HepG2 (cell line): ENCODE data around the gene MPPE1. TPM values are rescaled to one million over a fixed set of nuclear protein-coding genes. Genes with fewer than 3 reads are reported as not detected.

ENCODE experiments used
- CBFB ChIP-seq: sonication (generic); formaldehyde crosslinking; IDR thresholded peaks from 2 replicates; pipeline ENCODE4 v1.4.0; 2020; ENCODE audit warnings: missing genetic modification reagents
- E2F5 ChIP-seq: sonication (generic); formaldehyde crosslinking; conservative IDR thresholded peaks from 2 replicates; pipeline ENCODE4 v1.4.0; 2020; ENCODE audit warnings: missing genetic modification reagents
- FOSL1 ChIP-seq: sonication (generic); formaldehyde crosslinking; IDR thresholded peaks from 2 replicates; pipeline ENCODE4 v1.9.0; 2021; ENCODE audit warnings: missing genetic modification reagents, borderline replicate concordance
- HDAC6 ChIP-seq: fragments of 200-600 bp; sonication (generic); IDR thresholded peaks from 2 replicates; pipeline ENCODE4 v1.7.0; 2017; ENCODE audit warnings: mild to moderate bottlenecking, antibody characterized with exemption, low read length, low read depth
- NFYB ChIP-seq: sonication (generic); formaldehyde crosslinking; IDR thresholded peaks from 2 replicates; pipeline ENCODE4 v1.4.0; 2020; ENCODE audit warnings: missing genetic modification reagents
- NFYC ChIP-seq: IDR thresholded peaks from 2 replicates; pipeline ENCODE4 v1.6.1; 2016; ENCODE audit warnings: missing genetic modification reagents, missing compliant biosample characterization
- NR2F2 ChIP-seq: IDR thresholded peaks from 2 replicates; pipeline ENCODE4 v1.6.1; 2012; ENCODE audit warnings: low read depth, inconsistent platforms, borderline replicate concordance
- ONECUT2 ChIP-seq: sonication (generic); formaldehyde crosslinking; IDR thresholded peaks from 2 replicates; pipeline ENCODE4 v1.4.0; 2020; ENCODE audit warnings: missing genetic modification reagents
- SRSF4 ChIP-seq: fragments of 200-400 bp; formaldehyde crosslinking; IDR thresholded peaks from one replicate; pipeline ENCODE4 v1.6.1; 2018; ENCODE audit warnings: mild to moderate bottlenecking, low read depth, low read length, moderate library complexity; ENCODE audit not compliant: poor library complexity, severe bottlenecking
- STAT6 ChIP-seq: sonication (generic); formaldehyde crosslinking; IDR thresholded peaks from 2 replicates; pipeline ENCODE4 v1.4.0; 2020; ENCODE audit warnings: missing genetic modification reagents, mild to moderate bottlenecking, borderline replicate concordance
- ZNF30 ChIP-seq: sonication (generic); formaldehyde crosslinking; IDR thresholded peaks from 2 replicates; pipeline ENCODE4 v1.5.0; 2020; ENCODE audit warnings: mild to moderate bottlenecking, missing genetic modification reagents
- ZNF720 ChIP-seq: sonication (generic); formaldehyde crosslinking; IDR thresholded peaks from 2 replicates; pipeline ENCODE4 v1.4.0; 2020; ENCODE audit warnings: missing genetic modification reagents
- ZNF740 ChIP-seq: sonication (generic); formaldehyde crosslinking; IDR thresholded peaks from 2 replicates; pipeline ENCODE4 v1.4.0; 2020; ENCODE audit warnings: missing genetic modification reagents
- ZSCAN30 ChIP-seq: sonication (generic); formaldehyde crosslinking; IDR thresholded peaks from 2 replicates; pipeline ENCODE4 v1.5.0; 2020; ENCODE audit warnings: mild to moderate bottlenecking, missing genetic modification reagents
- polyA plus RNA-seq, 8 experiments: library from polyadenylated mRNA; depleted of rRNA in 3 of 8; stranded (reverse) in 7 of 8; unstranded in 1 of 8; fragments of >200 nt; fragmentation: Illumina TruSeq in 4 of 8; extraction: Trizol in 4 of 8; gene quantifications; 2 replicates each; pipeline versions ENCODE4 v1.2.1 to v1.2.3, GENCODE V29; 2011 to 2016; ENCODE audit warnings: low read depth in 4 of 8, missing spikeins in 1 of 8, mixed read lengths in 1 of 8; ENCODE audit not compliant: insufficient read depth in 1 of 8
- total RNA-seq, 5 experiments: library from RNA; depleted of rRNA; stranded (reverse); fragments of >200 nt; fragmentation: Illumina TruSeq; extraction: Trizol; gene quantifications; 2 replicates each; pipeline ENCODE4 v1.2.3, GENCODE V29; 2016; ENCODE audit warnings: low read depth in 1 of 5
- TF ChIP-seq, protein P1 (sequence below): sonication (generic); formaldehyde crosslinking; IDR thresholded peaks from 2 replicates; pipeline ENCODE4 v1.4.0; 2020; ENCODE audit warnings: missing genetic modification reagents, borderline replicate concordance
- TF ChIP-seq, protein P2 (sequence below): sonication (generic); formaldehyde crosslinking; IDR thresholded peaks from 2 replicates; pipeline ENCODE4 v1.5.0; 2020; ENCODE audit warnings: mild to moderate bottlenecking, missing genetic modification reagents
- TF ChIP-seq, protein P3 (sequence below): sonication (generic); formaldehyde crosslinking; IDR thresholded peaks from 2 replicates; pipeline ENCODE4 v1.4.0; 2020; ENCODE audit warnings: missing genetic modification reagents, low read depth, mild to moderate bottlenecking, borderline replicate concordance

MPPE1 gene
- total and polyA plus RNA-seq, 2 of the 13 experiments (the other 11 are each of a cell fraction or from before 2014, with no cell fraction given) = 9.6 to 11.9 TPM

- TF ChIP-seq, protein P1, sequence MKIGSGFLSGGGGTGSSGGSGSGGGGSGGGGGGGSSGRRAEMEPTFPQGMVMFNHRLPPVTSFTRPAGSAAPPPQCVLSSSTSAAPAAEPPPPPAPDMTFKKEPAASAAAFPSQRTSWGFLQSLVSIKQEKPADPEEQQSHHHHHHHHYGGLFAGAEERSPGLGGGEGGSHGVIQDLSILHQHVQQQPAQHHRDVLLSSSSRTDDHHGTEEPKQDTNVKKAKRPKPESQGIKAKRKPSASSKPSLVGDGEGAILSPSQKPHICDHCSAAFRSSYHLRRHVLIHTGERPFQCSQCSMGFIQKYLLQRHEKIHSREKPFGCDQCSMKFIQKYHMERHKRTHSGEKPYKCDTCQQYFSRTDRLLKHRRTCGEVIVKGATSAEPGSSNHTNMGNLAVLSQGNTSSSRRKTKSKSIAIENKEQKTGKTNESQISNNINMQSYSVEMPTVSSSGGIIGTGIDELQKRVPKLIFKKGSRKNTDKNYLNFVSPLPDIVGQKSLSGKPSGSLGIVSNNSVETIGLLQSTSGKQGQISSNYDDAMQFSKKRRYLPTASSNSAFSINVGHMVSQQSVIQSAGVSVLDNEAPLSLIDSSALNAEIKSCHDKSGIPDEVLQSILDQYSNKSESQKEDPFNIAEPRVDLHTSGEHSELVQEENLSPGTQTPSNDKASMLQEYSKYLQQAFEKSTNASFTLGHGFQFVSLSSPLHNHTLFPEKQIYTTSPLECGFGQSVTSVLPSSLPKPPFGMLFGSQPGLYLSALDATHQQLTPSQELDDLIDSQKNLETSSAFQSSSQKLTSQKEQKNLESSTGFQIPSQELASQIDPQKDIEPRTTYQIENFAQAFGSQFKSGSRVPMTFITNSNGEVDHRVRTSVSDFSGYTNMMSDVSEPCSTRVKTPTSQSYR = peak; percentile 32; the same call in 1 of the 2 replicates
- TF ChIP-seq ONECUT2 (CRISPR knock-in tag) = no peak
- TF ChIP-seq FOSL1 (CRISPR knock-in tag) = no peak
- peak; percentile 16; the same call in 1 of the 2 replicates for TF ChIP-seq NFYC (CRISPR knock-in tag)
- TF ChIP-seq ZNF740 (CRISPR knock-in tag) = no peak
- TF ChIP-seq ZNF30 = no peak
- TF ChIP-seq SRSF4 = no peak
- TF ChIP-seq STAT6 (CRISPR knock-in tag) = no peak
- no peak for TF ChIP-seq ZNF720 (CRISPR knock-in tag)
- TF ChIP-seq HDAC6 = no peak
- TF ChIP-seq CBFB (CRISPR knock-in tag) = peak; percentile 38; the same call in 1 of the 2 replicates
- 0 out of 2 replicates have a peak, but pooled peaks have one; percentile 60 for TF ChIP-seq NR2F2
- TF ChIP-seq, protein P2, sequence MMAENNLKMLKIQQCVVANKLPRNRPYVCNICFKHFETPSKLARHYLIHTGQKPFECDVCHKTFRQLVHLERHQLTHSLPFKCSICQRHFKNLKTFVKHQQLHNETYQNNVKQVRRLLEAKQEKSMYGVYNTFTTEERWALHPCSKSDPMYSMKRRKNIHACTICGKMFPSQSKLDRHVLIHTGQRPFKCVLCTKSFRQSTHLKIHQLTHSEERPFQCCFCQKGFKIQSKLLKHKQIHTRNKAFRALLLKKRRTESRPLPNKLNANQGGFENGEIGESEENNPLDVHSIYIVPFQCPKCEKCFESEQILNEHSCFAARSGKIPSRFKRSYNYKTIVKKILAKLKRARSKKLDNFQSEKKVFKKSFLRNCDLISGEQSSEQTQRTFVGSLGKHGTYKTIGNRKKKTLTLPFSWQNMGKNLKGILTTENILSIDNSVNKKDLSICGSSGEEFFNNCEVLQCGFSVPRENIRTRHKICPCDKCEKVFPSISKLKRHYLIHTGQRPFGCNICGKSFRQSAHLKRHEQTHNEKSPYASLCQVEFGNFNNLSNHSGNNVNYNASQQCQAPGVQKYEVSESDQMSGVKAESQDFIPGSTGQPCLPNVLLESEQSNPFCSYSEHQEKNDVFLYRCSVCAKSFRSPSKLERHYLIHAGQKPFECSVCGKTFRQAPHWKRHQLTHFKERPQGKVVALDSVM = no peak
- TF ChIP-seq ZSCAN30 (CRISPR knock-in tag) = no peak
- TF ChIP-seq NFYB (CRISPR knock-in tag) = peak; percentile 52
- TF ChIP-seq E2F5 = no peak
- TF ChIP-seq, protein P3, sequence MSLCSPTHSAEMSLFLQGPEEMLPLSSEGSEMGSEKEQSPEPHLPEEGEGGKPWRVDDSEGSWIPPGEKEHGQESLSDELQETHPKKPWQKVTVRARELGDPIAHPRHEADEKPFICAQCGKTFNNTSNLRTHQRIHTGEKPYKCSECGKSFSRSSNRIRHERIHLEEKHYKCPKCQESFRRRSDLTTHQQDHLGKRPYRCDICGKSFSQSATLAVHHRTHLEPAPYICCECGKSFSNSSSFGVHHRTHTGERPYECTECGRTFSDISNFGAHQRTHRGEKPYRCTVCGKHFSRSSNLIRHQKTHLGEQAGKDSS = peak; percentile 75; the same call in 1 of the 2 replicates
Observed at GRCh38 chr18:11947214-11948191, 39.4 kb upstream of the MPPE1 start (continued).
